DOHH2 (cell line): Measurements from ENCODE around the gene NOXO1.

ENCODE experiments used
- H3F3A ChIP-seq: fragments of 200-600 bp; sonication (generic), shearing (Covaris generic); 2 replicates; pipeline ENCODE4 v1.6.0; 2016; ENCODE audit warnings: antibody characterized with exemption, mild to moderate bottlenecking; ENCODE audit not compliant: control insufficient read depth, insufficient read depth
- H3K27ac ChIP-seq: fragments of 200-600 bp; sonication (generic); 2 replicates; pipeline ENCODE4 v1.5.1; 2014; ENCODE audit warnings: low read depth, mild to moderate bottlenecking, low read length, moderate library complexity
- H3K27me3 ChIP-seq: fragments of 200-600 bp; sonication (generic); 2 replicates; pipeline ENCODE4 v1.6.1; 2014; ENCODE audit warnings: mild to moderate bottlenecking, low read length, mixed read lengths; ENCODE audit not compliant: control insufficient read depth
- H3K36me3 ChIP-seq: fragments of 200-600 bp; sonication (generic); 2 replicates; pipeline ENCODE4 v1.6.1; 2014; ENCODE audit warnings: mild to moderate bottlenecking, low read length, moderate library complexity, mixed read lengths; ENCODE audit not compliant: control insufficient read depth
- H3K4me1 ChIP-seq: fragments of 200-600 bp; sonication (generic); 2 replicates; pipeline ENCODE4 v1.6.1; 2014; ENCODE audit warnings: mild to moderate bottlenecking, low read length, mixed read lengths; ENCODE audit not compliant: control insufficient read depth
- H3K4me2 ChIP-seq: fragments of 200-600 bp; sonication (generic); 2 replicates; pipeline ENCODE4 v1.6.0; 2014; ENCODE audit warnings: mild to moderate bottlenecking, low read length, moderate library complexity
- H3K4me3 ChIP-seq: fragments of 200-600 bp; sonication (generic); 2 replicates; pipeline ENCODE4 v1.5.1; 2014; ENCODE audit warnings: mild to moderate bottlenecking, low read length, mixed read lengths
- H3K79me2 ChIP-seq: fragments of 200-600 bp; sonication (generic); 2 replicates; pipeline ENCODE4 v1.6.1; 2014; ENCODE audit warnings: mild to moderate bottlenecking, low read length, mixed read lengths; ENCODE audit not compliant: control insufficient read depth
- H3K9me2 ChIP-seq: fragments of 200-600 bp; sonication (generic); replicated peaks from 2 replicates; pipeline ENCODE4 v1.6.1; 2014; ENCODE audit warnings: mild to moderate bottlenecking, low read length, mixed read lengths; ENCODE audit not compliant: control insufficient read depth
- H3K9me3 ChIP-seq: fragments of 200-600 bp; sonication (generic); 2 replicates; pipeline ENCODE4 v1.6.1; 2014; ENCODE audit warnings: antibody characterized with exemption, low read length, mixed read lengths; ENCODE audit not compliant: control insufficient read depth, insufficient read depth
- H4K20me1 ChIP-seq: fragments of 200-600 bp; sonication (generic); 2 replicates; pipeline ENCODE4 v1.6.0; 2014; ENCODE audit warnings: low read depth, mild to moderate bottlenecking, antibody characterized with exemption, low read length, moderate library complexity; ENCODE audit not compliant: control insufficient read depth, insufficient read depth
- EZH2phosphoT487 ChIP-seq: fragments of 200-600 bp; sonication (generic); IDR thresholded peaks from 2 replicates; pipeline ENCODE4 v1.6.1; 2017; ENCODE audit warnings: borderline replicate concordance, mild to moderate bottlenecking, antibody characterized with exemption, low read length, moderate library complexity, mixed read lengths
- TF ChIP-seq, protein P1 (sequence below): fragments of 200-600 bp; sonication (generic); IDR thresholded peaks from one replicate; pipeline ENCODE4 v1.5.1; 2014; ENCODE audit warnings: antibody characterized with exemption, mild to moderate bottlenecking, low read depth, low read length; ENCODE audit not compliant: poor library complexity, severe bottlenecking

The NOXO1 gene

DNA sequence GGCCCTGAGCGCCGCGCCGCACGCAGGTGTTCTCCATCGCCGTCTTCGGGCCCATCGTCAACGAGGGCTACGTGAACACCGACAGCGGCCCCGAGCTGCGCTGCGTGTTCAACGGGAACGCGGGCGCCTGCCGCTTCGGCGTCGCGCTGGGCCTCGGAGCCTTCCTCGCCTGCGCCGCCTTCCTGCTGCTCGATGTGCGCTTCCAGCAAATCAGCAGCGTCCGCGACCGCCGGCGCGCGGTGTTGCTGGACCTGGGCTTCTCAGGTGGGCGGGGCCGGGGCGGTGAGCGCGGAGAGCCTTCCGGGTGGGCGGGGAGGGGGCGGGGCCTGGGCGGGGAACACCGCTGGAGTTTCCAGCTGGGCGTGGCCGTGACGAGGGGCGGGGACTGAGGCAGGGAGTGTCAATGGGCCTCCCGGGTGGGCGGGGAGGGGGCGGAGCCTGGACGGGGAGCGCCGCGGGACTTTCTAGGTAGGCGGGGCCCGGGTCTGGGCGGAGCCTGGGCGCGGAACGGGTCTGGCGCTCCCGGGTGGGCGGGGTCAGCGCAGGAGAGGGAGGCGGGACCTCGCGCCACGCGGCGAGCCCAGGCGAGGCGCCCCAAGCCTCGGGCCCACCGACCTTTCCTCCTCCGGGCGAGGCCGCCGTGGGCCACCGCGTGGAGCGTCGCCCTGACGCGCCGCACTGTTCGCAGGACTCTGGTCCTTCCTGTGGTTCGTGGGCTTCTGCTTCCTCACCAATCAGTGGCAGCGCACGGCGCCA, 10.9 kb upstream of the NOXO1 start:
- Histone ChIP-seq H3K9me2 (no peaks in the 10 kb centered on the region), H3K4me1 (peaks cover 44% of the 10 kb centered on the region), H3K4me3 (peak overlapping the region; percentile 93), H3K4me2 (peak overlapping the region; percentile 100), H3K27ac (peak overlapping the region; percentile 77), H3K9me3 (peaks cover 5% of the 10 kb centered on the region; the same call in 1 of the 2 replicates), H4K20me1 (no peaks in the 10 kb centered on the region), H3K36me3 (peaks cover 21% of the 10 kb centered on the region), H3K27me3 (peaks cover 19% of the 10 kb centered on the region), H3F3A (peaks cover 40% of the 10 kb centered on the region), H3K79me2 (no peaks in the 10 kb centered on the region)
- TF ChIP-seq, protein P1, sequence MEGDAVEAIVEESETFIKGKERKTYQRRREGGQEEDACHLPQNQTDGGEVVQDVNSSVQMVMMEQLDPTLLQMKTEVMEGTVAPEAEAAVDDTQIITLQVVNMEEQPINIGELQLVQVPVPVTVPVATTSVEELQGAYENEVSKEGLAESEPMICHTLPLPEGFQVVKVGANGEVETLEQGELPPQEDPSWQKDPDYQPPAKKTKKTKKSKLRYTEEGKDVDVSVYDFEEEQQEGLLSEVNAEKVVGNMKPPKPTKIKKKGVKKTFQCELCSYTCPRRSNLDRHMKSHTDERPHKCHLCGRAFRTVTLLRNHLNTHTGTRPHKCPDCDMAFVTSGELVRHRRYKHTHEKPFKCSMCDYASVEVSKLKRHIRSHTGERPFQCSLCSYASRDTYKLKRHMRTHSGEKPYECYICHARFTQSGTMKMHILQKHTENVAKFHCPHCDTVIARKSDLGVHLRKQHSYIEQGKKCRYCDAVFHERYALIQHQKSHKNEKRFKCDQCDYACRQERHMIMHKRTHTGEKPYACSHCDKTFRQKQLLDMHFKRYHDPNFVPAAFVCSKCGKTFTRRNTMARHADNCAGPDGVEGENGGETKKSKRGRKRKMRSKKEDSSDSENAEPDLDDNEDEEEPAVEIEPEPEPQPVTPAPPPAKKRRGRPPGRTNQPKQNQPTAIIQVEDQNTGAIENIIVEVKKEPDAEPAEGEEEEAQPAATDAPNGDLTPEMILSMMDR, result no peak
- no peak for TF ChIP-seq EZH2phosphoT487

DNA sequence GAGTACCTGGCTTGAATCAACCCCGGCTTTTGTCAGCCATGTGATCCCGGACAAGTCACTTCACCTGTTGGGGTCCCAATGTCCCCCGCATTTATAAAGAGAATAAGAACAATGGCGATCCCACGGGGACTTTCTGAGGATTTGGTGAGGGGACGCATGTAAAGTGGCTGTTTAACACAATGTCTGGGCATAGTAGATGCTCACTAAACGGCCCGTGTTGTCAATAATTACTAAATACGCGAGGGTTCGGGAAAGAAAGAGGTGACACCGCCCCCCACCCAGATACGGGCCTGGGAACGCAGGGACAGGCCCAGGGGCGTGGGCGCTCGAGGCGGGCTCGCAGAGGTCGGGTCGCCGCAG, 10.3 kb upstream of the NOXO1 start:
- peaks cover 19% of the 10 kb centered on the region for H3K27me3 ChIP-seq
- H3K9me2 ChIP-seq, result no peaks in the 10 kb centered on the region
- TF ChIP-seq, protein P1, result no peak
- no peak for TF ChIP-seq EZH2phosphoT487
- peak overlapping the region; percentile 100 for H3K4me2 ChIP-seq
- H3K36me3 ChIP-seq, result peaks cover 21% of the 10 kb centered on the region
- no peaks in the 10 kb centered on the region for H3K79me2 ChIP-seq
- H3F3A ChIP-seq, result peaks cover 40% of the 10 kb centered on the region
- H4K20me1 ChIP-seq, result no peaks in the 10 kb centered on the region
- H3K27ac ChIP-seq, result peak overlapping the region; percentile 77
- H3K4me3 ChIP-seq, result peak overlapping the region; percentile 93
- H3K9me3 ChIP-seq, result peaks cover 5% of the 10 kb centered on the region; the same call in 1 of the 2 replicates
- H3K4me1 ChIP-seq, result peaks cover 44% of the 10 kb centered on the region

DNA sequence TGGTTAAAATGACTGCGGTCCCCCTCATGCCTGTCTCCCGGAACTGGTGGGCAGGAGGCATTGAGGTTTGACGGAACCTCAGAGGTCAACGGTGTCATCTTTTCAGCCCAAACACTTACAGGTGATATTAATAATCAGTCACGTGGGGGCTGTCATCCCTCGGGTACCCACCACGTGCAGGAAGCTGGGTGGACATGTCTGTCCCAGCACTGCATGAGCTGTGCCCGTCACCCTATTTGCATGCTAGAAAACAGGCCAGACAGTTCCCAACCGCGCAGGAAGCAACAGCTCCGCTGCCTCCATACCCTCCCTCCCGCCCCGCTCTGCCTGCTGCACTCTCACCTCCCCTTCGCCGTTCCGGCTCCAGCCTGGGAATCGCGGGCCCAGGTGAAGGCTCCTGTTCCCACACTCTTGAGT, 9.9 kb upstream of the NOXO1 start:
- peak overlapping the region; percentile 93 for H3K4me3 ChIP-seq
- H4K20me1 ChIP-seq, result no peaks in the 10 kb centered on the region
- peaks cover 24% of the 10 kb centered on the region for H3K36me3 ChIP-seq
- H3F3A ChIP-seq, result peaks cover 38% of the 10 kb centered on the region
- H3K27me3 ChIP-seq, result peaks cover 19% of the 10 kb centered on the region
- H3K9me2 ChIP-seq, result no peaks in the 10 kb centered on the region
- H3K27ac ChIP-seq, result peak overlapping the region; percentile 77
- H3K9me3 ChIP-seq, result peaks cover 5% of the 10 kb centered on the region; the same call in 1 of the 2 replicates
- TF ChIP-seq EZH2phosphoT487, result no peak
- TF ChIP-seq, protein P1, result no peak
- no peaks in the 10 kb centered on the region for H3K79me2 ChIP-seq
- peaks cover 44% of the 10 kb centered on the region for H3K4me1 ChIP-seq
- peak overlapping the region; percentile 100 for H3K4me2 ChIP-seq
